Activated CD4-positive, alpha-beta T cell treated with anti-CD3 and anti-CD28 coated beads, Interleukin-2, amount 50 U/mL, for 1 hour (primary cell): Measurements from ENCODE around the gene ID2.

ENCODE experiments used
- DNase-seq: peaks from one replicate; pipeline ENCODE4 v3.0.0-alpha.2; 2020

The ID2 gene

GRCh38 chr2:8670580-8670979, 11.3 kb upstream of the ID2 start:
- DNase-seq: no peak

GRCh38 chr2:8671176-8671575, 10.7 kb upstream of the ID2 start:
- no peak for DNase-seq

- no peak for DNase-seq
Observed at GRCh38 chr2:8671802-8672201, 10.1 kb upstream of the ID2 start.

GRCh38 chr2:8672940-8673339, 8.9 kb upstream of the ID2 start:
- DNase-seq: no peak

GRCh38 chr2:8673381-8673780, 8.5 kb upstream of the ID2 start:
- no peak for DNase-seq

- DNase-seq: no peak
Observed at GRCh38 chr2:8674420-8675009, 7.3 kb upstream of the ID2 start.

GRCh38 chr2:8675543-8675942, 6.3 kb upstream of the ID2 start:
- no peak for DNase-seq

- DNase-seq: no peak
Observed at GRCh38 chr2:8676191-8676920, 5.5 kb upstream of the ID2 start.

- DNase-seq: no peak
Observed at GRCh38 chr2:8676921-8677645, 4.8 kb upstream of the ID2 start.

GRCh38 chr2:8677646-8678592, 3.9 kb upstream of the ID2 start:
- peak; percentile 20 for DNase-seq

- peak; percentile 79 for DNase-seq
Observed at GRCh38 chr2:8678731-8679566, 2.9 kb upstream of the ID2 start.

GRCh38 chr2:8679567-8679826, 2.4 kb upstream of the ID2 start:
- no peak for DNase-seq

- no peak for DNase-seq
Observed at GRCh38 chr2:8679827-8680731, 1.8 kb upstream of the ID2 start.

- peak; percentile 51 for DNase-seq
Observed at GRCh38 chr2:8680822-8681760, 765 bp upstream of the ID2 start.

GRCh38 chr2:8682719-8683667, 1.1 kb downstream of the ID2 start:
- peak; percentile 46 for DNase-seq

GRCh38 chr2:8684540-8684877, 2.7 kb downstream of the ID2 start:
- peak; percentile 34 for DNase-seq

GRCh38 chr2:8684878-8685696, 3.2 kb downstream of the ID2 start:
- DNase-seq: peak; percentile 40
